ENCODE measurements around the gene MS4A4E. TPM values are rescaled to one million over a fixed set of nuclear protein-coding genes. Genes with fewer than 3 reads are reported as not detected.
A peak's percentile ranks its signal among the peaks of the same experiment; 100 is the strongest.
"Not testable (repeated sequence)": the region's sequence is repeated elsewhere in the genome, so short reads cannot be mapped to it uniquely, and the experiment has no call there.

MS4A4E gene
- not detected in 2 replicates for total RNA-seq (2014; rRNA removed; shearing (Covaris generic); ENCODE audit: low replicate concordance)

DNA sequence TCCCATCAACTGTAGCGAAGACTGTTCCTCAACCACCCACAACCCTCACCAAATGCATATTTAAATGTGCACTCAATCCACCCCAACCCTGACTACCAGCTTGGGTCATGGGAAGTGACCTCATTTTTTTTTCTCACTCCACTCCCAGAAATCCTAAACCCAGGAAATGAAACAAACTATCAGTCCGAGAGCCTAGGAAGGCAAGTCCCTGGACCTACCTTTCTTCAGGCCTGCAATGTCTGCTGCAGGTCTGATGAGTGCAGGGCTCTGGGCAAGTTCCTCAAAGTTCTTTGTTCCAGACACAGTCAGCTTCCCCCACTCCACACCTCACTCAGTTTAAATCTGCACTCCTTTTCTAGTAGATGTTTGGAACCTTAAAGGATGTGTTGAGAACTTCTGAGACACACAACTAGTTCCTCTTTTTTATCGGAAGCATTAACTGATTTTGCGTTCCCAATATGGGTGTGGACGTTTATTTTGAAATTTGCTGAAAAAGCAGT is at the start of gene MS4A4E:
MS4A4E (minus strand) TSS at position 398 of the 500 bp plus-strand sequence. CDS start 13,082 bp downstream, outside the sequence.
- no peak for DNase-seq
- H3K4me2 ChIP-seq (ENCODE audit: low read depth, low read length, poor library complexity, severe bottlenecking): no peak within 1 kb of the TSS
- H3K27me3 ChIP-seq (ENCODE audit: low read length): no peaks in the 10 kb centered on the region
- H3K4me3 ChIP-seq (ENCODE audit: low read length): no peak within 1 kb of the TSS
- H3K79me2 ChIP-seq (ENCODE audit: low read length): no peaks in the 10 kb centered on the region
- no peak within 1 kb of the TSS for H3K27ac ChIP-seq (ENCODE audit: low read length)
- no peaks in the 10 kb centered on the region for H4K20me1 ChIP-seq (ENCODE audit: insufficient read depth, low read depth, low read length)
- H2AFZ ChIP-seq (ENCODE audit: low read length): no peak within 1 kb of the TSS
- H3K36me3 ChIP-seq (ENCODE audit: insufficient read depth, low read length): no peaks in the 10 kb centered on the region
- H3K9me3 ChIP-seq (ENCODE audit: low read length): no peaks in the 10 kb centered on the region
- H3K4me1 ChIP-seq (ENCODE audit: low read length): no peaks in the 10 kb centered on the region
- H3K9ac ChIP-seq (ENCODE audit: low read length): no peak within 1 kb of the TSS
- no peaks in the 10 kb centered on the region for H3K9me2 ChIP-seq (replicated peaks; ENCODE audit: insufficient read depth, low read length)

DNA sequence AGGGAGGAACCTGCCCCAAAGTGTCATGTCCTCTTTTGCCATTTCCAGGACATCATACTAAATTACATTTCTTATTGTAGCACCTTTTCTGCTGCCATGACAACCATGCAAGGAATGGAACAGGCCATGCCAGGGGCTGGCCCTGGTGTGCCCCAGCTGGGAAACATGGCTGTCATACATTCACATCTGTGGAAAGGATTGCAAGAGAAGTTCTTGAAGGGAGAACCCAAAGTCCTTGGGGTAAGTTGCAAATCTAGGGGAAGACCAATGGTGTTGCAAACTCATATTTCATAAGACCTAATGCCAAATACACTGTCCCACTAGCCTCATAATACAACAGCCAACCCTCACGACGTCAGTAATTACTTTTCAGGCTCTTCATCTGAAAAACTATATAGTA is 49.2 kb upstream of the MS4A4E start:
- H3K9me2 ChIP-seq (replicated peaks; ENCODE audit: insufficient read depth, low read length): no peaks in the 10 kb centered on the region
- H3K4me1 ChIP-seq (ENCODE audit: low read length): no peaks in the 10 kb centered on the region
- DNase-seq: no peak
- H2AFZ ChIP-seq (ENCODE audit: low read length): no peak overlapping the region
- no peaks in the 10 kb centered on the region for H3K27me3 ChIP-seq (ENCODE audit: low read length)
- no peak overlapping the region for H3K9ac ChIP-seq (ENCODE audit: low read length)
- H4K20me1 ChIP-seq (ENCODE audit: insufficient read depth, low read depth, low read length): no peaks in the 10 kb centered on the region
- H3K4me3 ChIP-seq (ENCODE audit: low read length): no peak overlapping the region
- H3K9me3 ChIP-seq (ENCODE audit: low read length): no peaks in the 10 kb centered on the region
- H3K36me3 ChIP-seq (ENCODE audit: insufficient read depth, low read length): no peaks in the 10 kb centered on the region
- no peaks in the 10 kb centered on the region for H3K79me2 ChIP-seq (ENCODE audit: low read length)
- no peak overlapping the region for H3K27ac ChIP-seq (ENCODE audit: low read length)
- no peak overlapping the region for H3K4me2 ChIP-seq (ENCODE audit: low read depth, low read length, poor library complexity, severe bottlenecking)

DNA sequence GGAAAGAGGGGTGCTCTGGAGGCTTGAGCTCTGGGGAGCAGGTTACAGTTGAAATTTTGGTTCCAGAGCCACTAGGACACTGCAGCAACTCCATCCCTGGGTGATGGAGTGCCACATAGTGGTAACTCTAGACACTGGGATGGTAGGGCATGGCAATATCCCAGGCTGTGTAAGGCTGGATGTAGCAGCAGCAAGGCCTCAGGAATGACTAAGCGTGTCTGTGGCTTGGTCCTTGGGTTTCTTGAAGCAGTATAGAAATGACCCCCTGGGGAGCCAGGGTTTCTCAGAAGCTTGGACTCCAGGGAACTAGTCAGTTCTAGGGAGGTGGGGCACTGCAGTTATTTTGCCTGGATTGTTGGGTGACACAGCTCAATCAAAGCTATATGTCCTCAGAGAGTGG is 45.6 kb upstream of the MS4A4E start:
- H3K9me3 ChIP-seq (ENCODE audit: low read length): no peaks in the 10 kb centered on the region
- H3K27ac ChIP-seq (ENCODE audit: low read length): no peak overlapping the region
- H3K4me3 ChIP-seq (ENCODE audit: low read length): no peak overlapping the region
- no peak overlapping the region for H3K9ac ChIP-seq (ENCODE audit: low read length)
- no peaks in the 10 kb centered on the region for H3K4me1 ChIP-seq (ENCODE audit: low read length)
- no peaks in the 10 kb centered on the region for H3K79me2 ChIP-seq (ENCODE audit: low read length)
- no peaks in the 10 kb centered on the region for H3K9me2 ChIP-seq (replicated peaks; ENCODE audit: insufficient read depth, low read length)
- H3K4me2 ChIP-seq (ENCODE audit: low read depth, low read length, poor library complexity, severe bottlenecking): no peak overlapping the region
- no peak for DNase-seq
- H4K20me1 ChIP-seq (ENCODE audit: insufficient read depth, low read depth, low read length): no peaks in the 10 kb centered on the region
- H2AFZ ChIP-seq (ENCODE audit: low read length): no peak overlapping the region
- no peaks in the 10 kb centered on the region for H3K27me3 ChIP-seq (ENCODE audit: low read length)
- no peaks in the 10 kb centered on the region for H3K36me3 ChIP-seq (ENCODE audit: insufficient read depth, low read length)

DNA sequence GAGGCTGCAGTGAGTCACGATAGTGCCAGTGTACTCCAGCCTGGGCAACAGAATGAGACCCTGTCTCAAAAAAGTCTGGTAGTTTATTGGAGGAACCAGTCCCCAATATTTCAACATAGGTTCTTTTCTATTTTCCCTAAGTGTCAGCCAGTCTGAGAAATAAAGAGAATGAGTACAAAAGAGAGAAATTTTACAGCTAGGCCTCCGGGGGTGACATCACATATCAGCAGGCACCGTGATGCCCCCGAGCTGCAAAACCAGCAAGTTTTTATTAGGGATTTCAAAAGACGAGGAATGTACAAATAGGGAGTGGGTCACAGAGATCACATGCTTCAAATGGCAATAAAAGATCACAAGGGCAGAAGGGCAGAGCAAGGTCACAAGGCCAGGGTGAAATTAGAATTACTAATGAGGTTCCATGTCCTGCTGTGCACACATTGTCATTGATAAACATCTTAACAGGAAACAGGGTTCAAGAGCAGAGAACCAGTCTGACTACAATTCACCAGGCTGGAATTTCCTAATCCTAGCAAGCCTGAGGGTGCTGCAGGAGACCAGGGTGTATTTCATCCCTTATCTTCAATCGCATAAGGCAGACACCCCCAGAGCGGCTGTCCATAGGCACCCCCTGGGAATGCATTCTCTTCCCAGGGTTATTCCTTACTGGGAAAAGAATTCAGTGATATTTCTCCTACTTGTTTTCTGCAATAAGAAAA is 42.6 kb upstream of the MS4A4E start:
- H2AFZ ChIP-seq (ENCODE audit: low read length); H3K27ac ChIP-seq (ENCODE audit: low read length); H3K4me2 ChIP-seq (ENCODE audit: low read depth, low read length, poor library complexity, severe bottlenecking); H3K9ac ChIP-seq (ENCODE audit: low read length); H3K4me3 ChIP-seq (ENCODE audit: low read length); H3K9me2 ChIP-seq (replicated peaks; ENCODE audit: insufficient read depth, low read length); H3K79me2 ChIP-seq (ENCODE audit: low read length); DNase-seq; H3K36me3 ChIP-seq (ENCODE audit: insufficient read depth, low read length); H4K20me1 ChIP-seq (ENCODE audit: insufficient read depth, low read depth, low read length); H3K27me3 ChIP-seq (ENCODE audit: low read length); H3K9me3 ChIP-seq (ENCODE audit: low read length); H3K4me1 ChIP-seq (ENCODE audit: low read length): not testable (repeated sequence)

- Histone ChIP-seq H3K4me2 (ENCODE audit: low read depth, low read length, poor library complexity, severe bottlenecking) (no peak overlapping the region), H3K4me3 (ENCODE audit: low read length) (no peak overlapping the region), H3K9me2 (replicated peaks; ENCODE audit: insufficient read depth, low read length) (no peaks in the 10 kb centered on the region), H3K27ac (ENCODE audit: low read length) (no peak overlapping the region), H4K20me1 (ENCODE audit: insufficient read depth, low read depth, low read length) (no peaks in the 10 kb centered on the region), H3K36me3 (ENCODE audit: insufficient read depth, low read length) (no peaks in the 10 kb centered on the region), H3K4me1 (ENCODE audit: low read length) (no peaks in the 10 kb centered on the region), H3K9me3 (ENCODE audit: low read length) (no peaks in the 10 kb centered on the region), H3K79me2 (ENCODE audit: low read length) (no peaks in the 10 kb centered on the region), H3K9ac (ENCODE audit: low read length) (no peak overlapping the region), H2AFZ (ENCODE audit: low read length) (no peak overlapping the region), H3K27me3 (ENCODE audit: low read length) (no peaks in the 10 kb centered on the region)
- DNase-seq: no peak
Observed at GRCh38 chr11:60282286-60282685, 39.3 kb upstream of the MS4A4E start.

GRCh38 chr11:60281485-60281884 is 38.5 kb upstream of the MS4A4E start:
- no peak overlapping the region for H3K4me2 ChIP-seq (ENCODE audit: low read depth, low read length, poor library complexity, severe bottlenecking)
- H3K27ac ChIP-seq (ENCODE audit: low read length): no peak overlapping the region
- H3K27me3 ChIP-seq (ENCODE audit: low read length): no peaks in the 10 kb centered on the region
- no peaks in the 10 kb centered on the region for H3K9me2 ChIP-seq (replicated peaks; ENCODE audit: insufficient read depth, low read length)
- no peaks in the 10 kb centered on the region for H3K9me3 ChIP-seq (ENCODE audit: low read length)
- no peaks in the 10 kb centered on the region for H3K4me1 ChIP-seq (ENCODE audit: low read length)
- no peak overlapping the region for H2AFZ ChIP-seq (ENCODE audit: low read length)
- H3K79me2 ChIP-seq (ENCODE audit: low read length): no peaks in the 10 kb centered on the region
- no peak overlapping the region for H3K4me3 ChIP-seq (ENCODE audit: low read length)
- DNase-seq: no peak
- H3K9ac ChIP-seq (ENCODE audit: low read length): no peak overlapping the region
- no peaks in the 10 kb centered on the region for H3K36me3 ChIP-seq (ENCODE audit: insufficient read depth, low read length)
- no peaks in the 10 kb centered on the region for H4K20me1 ChIP-seq (ENCODE audit: insufficient read depth, low read depth, low read length)

DNA sequence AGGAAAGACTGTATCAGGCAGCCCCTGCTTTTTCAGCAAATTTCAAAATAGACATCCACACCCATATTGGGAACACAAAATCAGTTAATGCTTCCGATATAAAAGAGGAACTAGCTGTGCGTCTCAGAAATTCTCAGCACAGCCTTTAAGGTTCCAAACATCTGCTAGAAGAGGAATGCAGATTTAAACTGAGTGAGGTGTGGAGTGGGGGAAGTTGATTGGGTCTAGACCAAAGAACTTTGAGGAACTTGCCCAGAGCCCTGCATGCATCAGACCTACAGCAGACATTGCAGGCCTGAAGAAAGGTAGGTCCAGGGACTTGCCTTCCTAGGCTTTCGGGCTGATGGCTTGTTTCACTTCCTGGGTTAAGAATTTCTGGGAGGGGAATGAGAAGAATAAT is 37.5 kb upstream of the MS4A4E start, which contains the start of gene MS4A4A:
MS4A4A (plus strand) TSS at position 255 of the 400 bp plus-strand sequence; CDS start at position 265, 10 bp downstream.
- no peak within 1 kb of the TSS for H3K27ac ChIP-seq (ENCODE audit: low read length)
- H3K4me2 ChIP-seq (ENCODE audit: low read depth, low read length, poor library complexity, severe bottlenecking): no peak within 1 kb of the TSS
- H3K9ac ChIP-seq (ENCODE audit: low read length): no peak within 1 kb of the TSS

DNA sequence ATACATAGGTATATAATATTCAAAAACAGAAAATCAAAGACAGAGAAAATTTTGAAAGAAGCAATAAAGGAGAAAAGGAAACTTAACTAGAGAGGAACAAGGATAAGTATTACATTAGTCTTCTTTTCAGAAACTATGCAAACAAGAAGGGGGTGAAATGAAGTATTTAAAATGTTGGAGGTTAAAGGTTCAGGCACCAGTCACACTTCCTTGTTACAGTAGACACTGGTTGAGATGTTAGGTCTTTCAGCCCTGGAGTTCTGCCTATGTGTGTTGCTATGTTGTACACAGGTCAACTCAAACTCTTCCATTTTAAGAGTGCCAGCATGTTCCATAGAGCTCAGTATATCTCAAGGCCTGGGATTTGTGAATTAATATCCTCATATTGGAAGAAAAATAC is 31.5 kb upstream of the MS4A4E start:
- no peaks in the 10 kb centered on the region for H3K79me2 ChIP-seq (ENCODE audit: low read length)
- no peak overlapping the region for H2AFZ ChIP-seq (ENCODE audit: low read length)
- H3K36me3 ChIP-seq (ENCODE audit: insufficient read depth, low read length): no peaks in the 10 kb centered on the region
- no peaks in the 10 kb centered on the region for H4K20me1 ChIP-seq (ENCODE audit: insufficient read depth, low read depth, low read length)
- H3K4me1 ChIP-seq (ENCODE audit: low read length): no peaks in the 10 kb centered on the region
- H3K4me2 ChIP-seq (ENCODE audit: low read depth, low read length, poor library complexity, severe bottlenecking): no peak overlapping the region
- H3K27me3 ChIP-seq (ENCODE audit: low read length): no peaks in the 10 kb centered on the region
- H3K9me3 ChIP-seq (ENCODE audit: low read length): no peaks in the 10 kb centered on the region
- no peak overlapping the region for H3K9ac ChIP-seq (ENCODE audit: low read length)
- H3K27ac ChIP-seq (ENCODE audit: low read length): no peak overlapping the region
- DNase-seq: no peak
- H3K4me3 ChIP-seq (ENCODE audit: low read length): no peak overlapping the region
- no peaks in the 10 kb centered on the region for H3K9me2 ChIP-seq (replicated peaks; ENCODE audit: insufficient read depth, low read length)

More for the DNA sequence above, 37.5 kb upstream of the MS4A4E start, which contains the start of gene MS4A4A:
- Histone ChIP-seq H3K27me3 (ENCODE audit: low read length) (no peaks in the 10 kb centered on the region), H3K4me3 (ENCODE audit: low read length) (no peak within 1 kb of the TSS), H3K4me1 (ENCODE audit: low read length) (no peaks in the 10 kb centered on the region), H3K36me3 (ENCODE audit: insufficient read depth, low read length) (no peaks in the 10 kb centered on the region), H3K79me2 (ENCODE audit: low read length) (no peaks in the 10 kb centered on the region), H3K9me2 (replicated peaks; ENCODE audit: insufficient read depth, low read length) (no peaks in the 10 kb centered on the region), H4K20me1 (ENCODE audit: insufficient read depth, low read depth, low read length) (no peaks in the 10 kb centered on the region), H2AFZ (ENCODE audit: low read length) (no peak within 1 kb of the TSS), H3K9me3 (ENCODE audit: low read length) (no peaks in the 10 kb centered on the region)
- peak; percentile 44 for DNase-seq

Measured in Karpas-422 (cell line).